Bronchial epithelial cell (primary cell): ENCODE data around the gene MT1B. TPM values are rescaled to one million over a fixed set of nuclear protein-coding genes. Genes with fewer than 3 reads are reported as not detected.

ENCODE experiments used
- DNase-seq: peaks from one replicate; pipeline ENCODE4 v3.0.0-alpha.2; 2010; ENCODE audit warnings: low read depth
- FAIRE-seq: peaks from 2 replicates; lab custom pipeline; 2011; peaks lifted over from hg19 to GRCh38; lab: Jason Lieb, UNC
- H3K27me3 ChIP-seq: 2 replicates; pipeline ENCODE4 v1.5.1; 2011; ENCODE audit warnings: low read length; ENCODE audit not compliant: control insufficient read depth, insufficient read depth
- H3K36me3 ChIP-seq: 2 replicates; pipeline ENCODE4 v1.5.1; 2011; ENCODE audit warnings: low read length; ENCODE audit not compliant: control insufficient read depth, insufficient read depth
- H3K4me3 ChIP-seq: 2 replicates; pipeline ENCODE4 v1.5.1; 2011; ENCODE audit warnings: mild to moderate bottlenecking, low read depth, low read length, control low read depth
- CTCF ChIP-seq: IDR thresholded peaks from 2 replicates; pipeline ENCODE4 v1.5.1; 2011; ENCODE audit warnings: mild to moderate bottlenecking, moderate library complexity, low read length, control low read depth, inconsistent platforms; ENCODE audit not compliant: insufficient read depth, severe bottlenecking
- total RNA-seq: library from RNA; depleted of rRNA; stranded (reverse); fragments of >200 nt; gene quantifications from 2 replicates; pipeline ENCODE4 v1.2.1, GENCODE V29; 2014

MT1B gene
- total RNA-seq, result not detected in 2 replicates

DNA sequence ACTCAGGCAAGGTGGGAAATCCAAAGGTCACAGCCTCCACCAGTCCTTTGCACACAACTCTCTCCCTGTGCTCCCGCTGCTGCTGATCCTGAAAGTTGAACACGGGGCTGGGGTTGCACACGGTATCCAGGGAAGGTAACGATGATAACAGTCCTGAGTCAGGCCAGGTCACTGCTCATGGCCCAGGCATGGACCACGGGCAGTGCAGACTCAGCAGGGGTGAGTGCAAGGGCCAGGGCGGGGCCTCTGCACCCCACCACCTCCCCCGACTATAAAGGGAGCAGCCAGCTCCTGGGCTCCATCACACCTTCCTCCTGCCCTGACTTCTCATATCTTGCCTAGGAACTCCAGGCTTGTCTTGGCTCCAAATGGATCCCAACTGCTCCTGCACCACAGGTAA, at the start of gene MT1B:
TSS of gene MT1B (plus strand) at position 301 of the 400 bp plus-strand sequence. CDS start at position 369, 68 bp downstream.
- no peak for DNase-seq
- TF ChIP-seq CTCF, result no peak
- Histone ChIP-seq H3K27me3 (peaks cover 16% of the 10 kb centered on the region), H3K4me3 (no peak within 1 kb of the TSS), H3K36me3 (no peaks in the 10 kb centered on the region)
- no peak for FAIRE-seq

- no peaks in the 10 kb centered on the region for H3K36me3 ChIP-seq
- TF ChIP-seq CTCF, result peak; percentile 65
- FAIRE-seq, result no peak
- no peaks in the 10 kb centered on the region for H3K27me3 ChIP-seq
- H3K4me3 ChIP-seq, result no peak overlapping the region
- peak; percentile 47 for DNase-seq
These were observed 48.1 kb upstream of the MT1B start for GRCh38 chr16:56603589-56603988.

- Histone ChIP-seq H3K36me3 (no peaks in the 10 kb centered on the region), H3K4me3 (no peak overlapping the region), H3K27me3 (no peaks in the 10 kb centered on the region)
- no peak for DNase-seq
- no peak for FAIRE-seq
- TF ChIP-seq CTCF, result no peak
These were observed 46.7 kb upstream of the MT1B start for GRCh38 chr16:56604966-56605365.

GRCh38 chr16:56605475-56605874, 46.2 kb upstream of the MT1B start:
- H3K4me3 ChIP-seq, result no peak overlapping the region
- no peaks in the 10 kb centered on the region for H3K27me3 ChIP-seq
- TF ChIP-seq CTCF, result no peak
- DNase-seq (no peak), FAIRE-seq (no peak)
- H3K36me3 ChIP-seq, result no peaks in the 10 kb centered on the region

- Histone ChIP-seq H3K4me3 (no peak overlapping the region), H3K27me3 (no peaks in the 10 kb centered on the region), H3K36me3 (no peaks in the 10 kb centered on the region)
- DNase-seq (peak; percentile 90), FAIRE-seq (no peak)
- no peak for TF ChIP-seq CTCF
These were observed 45.6 kb upstream of the MT1B start for GRCh38 chr16:56606071-56606475.

- TF ChIP-seq CTCF, result no peak
- no peaks in the 10 kb centered on the region for H3K27me3 ChIP-seq
- DNase-seq (peak; percentile 88), FAIRE-seq (no peak)
- H3K4me3 ChIP-seq, result peak overlapping the region; percentile 1
- no peaks in the 10 kb centered on the region for H3K36me3 ChIP-seq
These were observed 45.1 kb upstream of the MT1B start for GRCh38 chr16:56606476-56607108.
